DMS53 treated with DMSO at 0.1 percent for 48 hours (cell line): ENCODE results near the gene MYBPH.

Source experiments
- DNase-seq: peaks from one replicate; lab custom pipeline; 2025; ENCODE audit not compliant: unreplicated experiment; lab: John Stamatoyannopoulos, UW

The MYBPH gene

DNA sequence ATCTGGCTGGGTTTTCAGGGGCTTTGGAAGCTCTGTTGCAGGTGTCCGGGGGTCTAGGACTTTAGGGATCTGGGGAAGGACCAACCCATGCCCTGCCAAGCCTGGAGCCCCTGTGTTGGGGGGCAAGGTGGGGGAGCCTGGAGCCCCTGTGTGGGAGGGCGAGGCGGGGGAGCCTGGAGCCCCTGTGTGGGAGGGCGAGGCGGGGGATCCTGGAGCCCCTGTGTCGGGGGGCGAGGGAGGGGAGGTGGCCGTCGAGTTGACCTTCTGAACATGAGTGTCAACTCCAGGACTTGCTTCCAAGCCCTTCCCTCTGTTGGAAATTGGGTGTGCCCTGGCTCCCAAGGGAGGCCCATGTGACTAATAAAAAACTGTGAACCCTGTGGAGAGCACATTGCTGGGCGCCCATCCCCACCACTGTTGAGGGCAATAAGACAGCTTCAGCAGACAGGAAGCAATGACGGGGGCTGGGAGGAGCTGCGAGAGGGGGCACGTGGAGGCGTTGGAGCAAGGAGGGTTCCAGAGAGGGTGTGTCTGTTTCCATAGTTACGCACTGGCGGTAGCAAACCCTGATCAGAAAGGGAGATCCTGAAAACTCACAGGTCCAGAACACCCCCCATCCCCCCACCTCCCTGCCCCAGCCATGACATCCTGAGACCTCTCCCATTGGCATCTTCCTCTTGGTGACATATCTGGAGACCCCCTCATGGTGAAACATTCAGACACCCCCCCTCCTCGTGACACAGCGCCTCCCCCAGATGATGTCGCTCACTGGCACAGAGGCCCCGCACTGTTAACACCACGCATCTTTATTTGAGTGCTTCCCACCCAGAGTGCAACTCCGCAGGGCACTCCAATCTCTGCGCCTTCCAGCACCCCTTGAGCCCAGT is 8.4 kb downstream of the MYBPH start:
- DNase-seq = no peak

GRCh38 chr1:203166192-203166940 is 9.3 kb downstream of the MYBPH start:
- DNase-seq = peak; percentile 22

- no peak for DNase-seq
Observed at GRCh38 chr1:203165800-203166161, 9.8 kb downstream of the MYBPH start.

DNA sequence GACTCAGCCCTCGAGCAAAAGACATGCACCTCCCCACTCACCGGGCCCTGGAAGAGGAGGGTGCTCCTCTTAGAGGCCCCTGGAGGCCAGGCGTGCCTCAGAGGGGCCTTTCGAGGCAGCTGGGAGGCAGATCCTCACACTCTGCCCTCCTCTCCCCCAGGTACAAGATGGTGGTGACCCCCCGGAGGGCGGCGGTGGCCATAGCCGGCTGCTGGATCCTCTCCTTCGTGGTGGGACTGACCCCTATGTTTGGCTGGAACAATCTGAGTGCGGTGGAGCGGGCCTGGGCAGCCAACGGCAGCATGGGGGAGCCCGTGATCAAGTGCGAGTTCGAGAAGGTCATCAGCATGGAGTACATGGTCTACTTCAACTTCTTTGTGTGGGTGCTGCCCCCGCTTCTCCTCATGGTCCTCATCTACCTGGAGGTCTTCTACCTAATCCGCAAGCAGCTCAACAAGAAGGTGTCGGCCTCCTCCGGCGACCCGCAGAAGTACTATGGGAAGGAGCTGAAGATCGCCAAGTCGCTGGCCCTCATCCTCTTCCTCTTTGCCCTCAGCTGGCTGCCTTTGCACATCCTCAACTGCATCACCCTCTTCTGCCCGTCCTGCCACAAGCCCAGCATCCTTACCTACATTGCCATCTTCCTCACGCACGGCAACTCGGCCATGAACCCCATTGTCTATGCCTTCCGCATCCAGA is 10.4 kb downstream of the MYBPH start:
- DNase-seq = no peak

DNA sequence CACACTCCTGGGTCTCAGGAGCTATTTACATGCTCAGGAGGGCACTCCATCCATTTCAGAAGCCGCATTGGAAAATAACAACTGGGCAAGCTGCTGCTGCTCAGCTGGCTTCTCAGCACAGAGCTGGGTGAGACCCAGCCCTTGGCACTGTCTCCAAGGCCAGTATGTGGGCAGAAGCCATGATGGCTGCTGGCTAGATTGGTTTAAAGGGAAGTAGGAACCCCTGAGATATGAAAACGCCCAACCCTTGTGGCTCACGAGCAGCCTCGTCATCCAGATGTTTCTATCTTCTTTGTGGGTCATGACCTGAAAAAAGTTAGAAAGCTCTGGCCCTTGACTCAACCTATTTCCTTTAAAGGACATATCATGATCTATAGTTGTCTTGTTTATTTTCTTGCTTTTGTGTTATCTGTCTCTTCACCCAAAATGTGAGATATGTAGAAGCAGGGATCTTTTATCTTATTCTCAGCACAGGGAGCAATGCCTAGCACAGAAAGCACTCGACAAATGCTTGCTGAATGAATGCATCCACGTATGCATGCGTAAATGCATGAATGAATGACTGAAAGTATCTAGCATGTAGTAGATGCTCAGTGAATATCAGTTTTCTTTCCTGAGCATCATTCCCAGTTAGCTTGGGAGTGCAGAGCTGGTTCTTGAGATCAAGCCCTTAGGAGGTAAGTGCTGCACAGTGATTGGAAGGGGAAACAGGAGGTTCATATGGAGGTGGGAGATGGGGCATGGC is 11.6 kb downstream of the MYBPH start:
- no peak for DNase-seq

DNA sequence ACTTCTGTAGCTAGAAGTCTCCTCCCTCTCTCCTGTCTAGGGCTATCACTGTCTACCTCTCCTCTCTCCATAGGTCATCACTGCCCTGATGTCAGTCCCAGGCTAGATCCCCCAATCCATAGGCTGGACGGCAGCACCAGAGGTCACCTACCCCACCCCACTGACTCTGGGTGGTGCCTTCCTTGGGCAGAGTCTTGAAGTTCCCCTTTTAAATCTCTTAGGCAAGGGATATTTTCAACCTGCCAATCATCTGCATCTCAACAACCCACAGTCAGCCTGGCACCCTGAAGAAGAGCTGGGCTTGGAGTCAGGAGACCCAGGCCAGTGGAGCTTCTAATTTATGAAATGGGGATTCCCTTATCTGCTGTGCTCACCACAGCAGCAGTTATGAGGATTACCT is 13.2 kb downstream of the MYBPH start:
- no peak for DNase-seq

- DNase-seq = no peak
Observed at GRCh38 chr1:203161703-203162102, 13.9 kb downstream of the MYBPH start.

DNA sequence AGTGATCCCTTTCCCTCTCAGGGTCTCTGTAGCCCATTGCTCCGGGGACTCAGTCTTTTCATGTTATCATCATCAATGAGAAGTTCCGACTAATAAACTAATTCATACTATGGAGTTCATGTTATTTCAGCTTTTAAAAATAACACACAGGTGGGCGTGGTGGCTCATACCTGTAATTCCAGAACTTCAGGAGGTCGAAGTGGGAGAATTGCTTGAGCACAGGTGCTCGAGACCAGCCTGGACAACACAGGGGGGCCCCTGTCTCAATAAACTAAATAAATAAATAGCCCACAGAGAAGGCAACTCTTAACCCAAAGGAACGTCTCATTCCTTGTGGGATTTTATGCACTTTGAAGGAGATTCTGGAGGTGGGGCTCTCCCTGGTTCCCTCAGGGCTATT is 14.5 kb downstream of the MYBPH start:
- DNase-seq = no peak

DNA sequence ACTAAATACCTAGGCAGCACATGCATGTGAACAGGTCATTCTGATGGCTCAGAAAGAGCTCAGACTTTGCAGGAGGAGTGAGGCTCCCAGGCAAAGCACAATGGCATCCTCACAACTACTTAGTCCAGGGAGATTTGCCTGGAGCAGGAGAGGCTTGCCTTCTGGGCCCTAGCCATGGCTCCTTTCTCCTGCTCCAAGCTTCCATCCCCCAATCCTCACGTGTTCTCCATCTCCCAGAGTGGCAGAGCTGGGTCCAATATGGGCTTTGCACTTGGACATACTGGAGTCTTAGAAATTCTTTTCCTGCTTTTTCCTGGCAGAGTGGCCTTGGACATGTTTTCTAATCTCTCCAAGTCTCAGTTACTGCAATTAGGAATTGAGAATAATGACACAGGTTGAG is 15.8 kb downstream of the MYBPH start:
- DNase-seq = no peak

DNA sequence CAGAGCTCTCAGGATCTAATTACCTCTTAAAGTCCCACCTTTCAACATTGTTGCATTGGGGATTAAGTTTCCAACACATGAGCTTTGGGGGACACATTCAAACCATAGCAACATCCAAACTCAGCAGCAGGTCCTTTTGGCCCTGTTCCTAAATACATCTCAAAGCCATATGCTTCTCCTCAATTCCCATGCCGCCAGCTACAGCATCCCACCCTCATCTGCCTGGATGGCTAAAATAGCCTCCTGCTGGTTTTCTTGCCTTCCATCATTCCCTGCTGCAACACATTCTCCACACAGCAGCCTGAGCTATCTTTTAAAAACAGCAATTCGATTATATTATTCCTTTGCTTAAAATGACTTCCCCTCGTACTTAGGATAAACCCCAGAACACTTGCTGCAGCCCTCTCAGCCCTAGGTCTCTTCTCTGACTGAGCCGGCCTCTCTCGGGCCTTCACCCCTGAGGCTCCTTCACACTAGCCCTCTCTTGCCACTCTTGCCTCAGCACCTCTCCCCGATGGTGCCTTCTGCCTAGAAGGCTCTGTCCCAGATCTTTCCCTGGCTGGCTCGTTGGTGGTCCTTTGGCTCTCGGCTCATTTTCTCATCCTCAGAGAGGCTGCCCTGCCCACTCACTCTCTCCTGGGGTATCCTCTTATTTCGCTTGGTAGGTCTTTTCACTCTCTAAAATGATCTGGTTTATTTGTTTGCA is 16.5 kb downstream of the MYBPH start:
- DNase-seq = no peak

GRCh38 chr1:203158423-203158822 is 17.2 kb downstream of the MYBPH start:
- no peak for DNase-seq

DNA sequence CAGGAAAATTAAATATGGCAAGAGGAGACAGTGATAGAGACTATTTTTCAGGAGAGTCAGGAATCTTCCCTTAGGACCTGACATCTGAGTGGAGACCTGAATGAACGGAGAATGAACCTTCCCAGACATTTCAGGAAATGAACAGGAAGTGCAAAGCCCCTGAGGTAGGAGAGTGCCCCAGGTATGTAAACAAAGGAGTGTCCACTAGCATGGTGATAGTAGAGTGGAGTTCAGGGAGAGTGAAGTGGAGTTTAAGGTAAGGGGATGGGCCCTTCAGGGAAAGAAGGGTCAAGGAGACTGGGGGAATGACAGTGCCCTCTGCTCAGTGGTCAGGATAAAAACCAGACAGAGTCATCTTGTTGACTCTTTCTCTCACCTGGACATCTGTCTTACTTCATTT is 19.3 kb downstream of the MYBPH start:
- no peak for DNase-seq

GRCh38 chr1:203153989-203154821 is 21.4 kb downstream of the MYBPH start:
- DNase-seq = no peak

- no peak for DNase-seq
Observed at GRCh38 chr1:203153051-203153988, 22.3 kb downstream of the MYBPH start.

- DNase-seq = peak; percentile 21
Observed at GRCh38 chr1:203152158-203153034, 23.2 kb downstream of the MYBPH start.

DNA sequence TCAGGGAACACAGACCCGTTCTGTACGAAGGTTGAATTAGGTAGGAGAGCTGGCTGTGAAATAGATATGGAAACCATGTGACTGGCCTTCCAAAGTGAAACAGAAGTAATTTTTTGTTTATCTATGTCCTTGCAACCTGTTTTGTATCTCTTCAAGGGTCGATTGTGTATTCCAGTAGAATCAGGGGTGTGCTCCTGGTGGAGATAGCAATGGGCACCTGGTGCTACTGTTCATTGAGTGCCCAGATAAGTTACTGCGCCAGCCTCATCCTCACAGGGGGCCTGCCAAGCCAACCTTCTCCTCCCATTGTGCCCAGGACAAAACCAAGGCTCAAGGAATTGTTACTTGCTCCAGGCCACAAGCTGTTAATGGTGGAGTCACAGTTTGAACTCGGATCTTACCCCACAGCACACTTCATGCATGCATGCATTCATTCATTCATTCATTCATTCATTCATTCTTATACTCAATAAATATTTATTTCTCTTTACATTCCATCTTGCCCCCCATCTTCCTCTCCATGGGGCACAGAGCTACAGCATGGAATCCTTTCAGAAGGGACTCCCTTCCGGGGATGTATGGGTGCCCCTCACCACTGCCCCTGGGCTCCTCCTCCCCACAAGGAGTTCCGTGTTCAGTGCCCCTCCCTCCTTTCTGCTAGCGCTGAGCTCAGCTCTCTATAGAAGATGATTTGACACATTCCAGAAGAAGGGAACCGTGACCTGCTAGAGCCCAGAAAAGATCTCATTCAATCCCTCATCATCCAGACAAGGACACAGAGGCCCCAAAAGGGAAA is 24.1 kb downstream of the MYBPH start:
- DNase-seq = no peak
